WTC11 (cell line): ENCODE measurements around the gene EPB41L4B.

Experiments
- ZNF671 ChIP-seq: fragments of 250-450 bp; sonication (Bioruptor Pico); IDR thresholded peaks from 2 replicates; pipeline ENCODE4 v1.8.0; 2021; ENCODE audit warnings: mild to moderate bottlenecking
- TF ChIP-seq, protein P1 (sequence below): fragments of 200-600 bp; IDR thresholded peaks from 2 replicates; pipeline ENCODE4 v1.8.0; 2022; ENCODE audit warnings: antibody characterized with exemption
- TF ChIP-seq, protein P2 (sequence below): sonication (generic); formaldehyde crosslinking; IDR thresholded peaks from 2 replicates; pipeline ENCODE4 v1.8.1; 2023; ENCODE audit warnings: mild to moderate bottlenecking, missing genetic modification reagents, moderate library complexity
- TF ChIP-seq, protein P3 (sequence below): sonication (generic); formaldehyde crosslinking; IDR thresholded peaks from 2 replicates; pipeline ENCODE4 v1.8.1; 2022; ENCODE audit warnings: low read depth, missing genetic modification reagents, borderline replicate concordance

DNA sequence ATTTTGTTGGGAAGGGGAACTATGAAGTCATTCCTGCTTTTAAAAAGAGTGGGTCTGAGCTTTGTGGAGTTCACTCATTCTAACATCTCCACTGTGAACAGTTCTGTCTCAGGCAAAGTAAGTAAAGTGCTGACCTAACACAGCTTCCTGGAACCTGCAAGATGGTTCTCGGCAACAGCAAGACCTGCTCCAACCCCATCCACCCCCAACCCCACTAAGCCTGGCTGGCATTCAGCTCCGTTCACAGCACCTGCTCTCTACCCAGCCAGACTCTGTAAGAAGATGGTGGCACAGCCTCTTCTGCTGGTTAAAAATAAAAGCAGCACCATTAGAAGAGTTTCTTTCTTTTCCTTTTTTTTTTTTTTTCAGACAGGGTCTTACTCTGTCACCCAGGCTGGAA lies 42.0 kb downstream of the EPB41L4B start:
- TF ChIP-seq, protein P1, sequence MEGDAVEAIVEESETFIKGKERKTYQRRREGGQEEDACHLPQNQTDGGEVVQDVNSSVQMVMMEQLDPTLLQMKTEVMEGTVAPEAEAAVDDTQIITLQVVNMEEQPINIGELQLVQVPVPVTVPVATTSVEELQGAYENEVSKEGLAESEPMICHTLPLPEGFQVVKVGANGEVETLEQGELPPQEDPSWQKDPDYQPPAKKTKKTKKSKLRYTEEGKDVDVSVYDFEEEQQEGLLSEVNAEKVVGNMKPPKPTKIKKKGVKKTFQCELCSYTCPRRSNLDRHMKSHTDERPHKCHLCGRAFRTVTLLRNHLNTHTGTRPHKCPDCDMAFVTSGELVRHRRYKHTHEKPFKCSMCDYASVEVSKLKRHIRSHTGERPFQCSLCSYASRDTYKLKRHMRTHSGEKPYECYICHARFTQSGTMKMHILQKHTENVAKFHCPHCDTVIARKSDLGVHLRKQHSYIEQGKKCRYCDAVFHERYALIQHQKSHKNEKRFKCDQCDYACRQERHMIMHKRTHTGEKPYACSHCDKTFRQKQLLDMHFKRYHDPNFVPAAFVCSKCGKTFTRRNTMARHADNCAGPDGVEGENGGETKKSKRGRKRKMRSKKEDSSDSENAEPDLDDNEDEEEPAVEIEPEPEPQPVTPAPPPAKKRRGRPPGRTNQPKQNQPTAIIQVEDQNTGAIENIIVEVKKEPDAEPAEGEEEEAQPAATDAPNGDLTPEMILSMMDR, result no peak
- TF ChIP-seq, protein P2, sequence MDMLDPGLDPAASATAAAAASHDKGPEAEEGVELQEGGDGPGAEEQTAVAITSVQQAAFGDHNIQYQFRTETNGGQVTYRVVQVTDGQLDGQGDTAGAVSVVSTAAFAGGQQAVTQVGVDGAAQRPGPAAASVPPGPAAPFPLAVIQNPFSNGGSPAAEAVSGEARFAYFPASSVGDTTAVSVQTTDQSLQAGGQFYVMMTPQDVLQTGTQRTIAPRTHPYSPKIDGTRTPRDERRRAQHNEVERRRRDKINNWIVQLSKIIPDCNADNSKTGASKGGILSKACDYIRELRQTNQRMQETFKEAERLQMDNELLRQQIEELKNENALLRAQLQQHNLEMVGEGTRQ (CRISPR knock-in tag), result no peak
- TF ChIP-seq, protein P3, sequence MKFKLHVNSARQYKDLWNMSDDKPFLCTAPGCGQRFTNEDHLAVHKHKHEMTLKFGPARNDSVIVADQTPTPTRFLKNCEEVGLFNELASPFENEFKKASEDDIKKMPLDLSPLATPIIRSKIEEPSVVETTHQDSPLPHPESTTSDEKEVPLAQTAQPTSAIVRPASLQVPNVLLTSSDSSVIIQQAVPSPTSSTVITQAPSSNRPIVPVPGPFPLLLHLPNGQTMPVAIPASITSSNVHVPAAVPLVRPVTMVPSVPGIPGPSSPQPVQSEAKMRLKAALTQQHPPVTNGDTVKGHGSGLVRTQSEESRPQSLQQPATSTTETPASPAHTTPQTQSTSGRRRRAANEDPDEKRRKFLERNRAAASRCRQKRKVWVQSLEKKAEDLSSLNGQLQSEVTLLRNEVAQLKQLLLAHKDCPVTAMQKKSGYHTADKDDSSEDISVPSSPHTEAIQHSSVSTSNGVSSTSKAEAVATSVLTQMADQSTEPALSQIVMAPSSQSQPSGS (CRISPR knock-in tag), result no peak
- TF ChIP-seq ZNF671, result no peak
